PC-9 (cell line): ENCODE results near the gene C2CD4B.

Experiments used
- EZH2 ChIP-seq: fragments of 200-600 bp; sonication (generic); IDR thresholded peaks from 2 replicates; pipeline ENCODE4 v1.8.0; 2017; ENCODE audit warnings: antibody characterized with exemption, low read depth
- TF ChIP-seq, protein P1 (sequence below): fragments of 200-600 bp; sonication (generic); conservative IDR thresholded peaks from 2 replicates; pipeline ENCODE4 v1.6.1; 2017; ENCODE audit warnings: mixed run types, antibody characterized with exemption, mild to moderate bottlenecking, moderate library complexity

DNA sequence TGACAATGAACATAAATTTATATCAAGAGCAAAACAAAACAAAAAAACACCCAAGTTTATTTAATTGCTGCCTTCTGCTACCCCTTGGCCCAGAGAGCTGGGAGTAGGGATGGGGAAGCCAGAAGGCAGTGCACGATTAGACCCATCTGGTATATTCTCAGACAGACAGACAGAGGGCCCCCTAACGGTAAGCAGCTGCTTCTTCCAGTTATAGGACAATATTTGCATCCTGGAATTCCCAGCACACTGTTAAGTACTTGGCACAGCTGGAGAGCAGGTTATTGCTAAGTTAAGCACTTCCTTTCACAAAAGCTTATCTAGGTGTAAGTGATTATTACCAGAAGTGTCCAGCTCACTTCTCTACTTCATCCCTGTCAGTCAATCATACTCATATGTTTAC lies 39.3 kb downstream of the C2CD4B start:
- TF ChIP-seq, protein P1, sequence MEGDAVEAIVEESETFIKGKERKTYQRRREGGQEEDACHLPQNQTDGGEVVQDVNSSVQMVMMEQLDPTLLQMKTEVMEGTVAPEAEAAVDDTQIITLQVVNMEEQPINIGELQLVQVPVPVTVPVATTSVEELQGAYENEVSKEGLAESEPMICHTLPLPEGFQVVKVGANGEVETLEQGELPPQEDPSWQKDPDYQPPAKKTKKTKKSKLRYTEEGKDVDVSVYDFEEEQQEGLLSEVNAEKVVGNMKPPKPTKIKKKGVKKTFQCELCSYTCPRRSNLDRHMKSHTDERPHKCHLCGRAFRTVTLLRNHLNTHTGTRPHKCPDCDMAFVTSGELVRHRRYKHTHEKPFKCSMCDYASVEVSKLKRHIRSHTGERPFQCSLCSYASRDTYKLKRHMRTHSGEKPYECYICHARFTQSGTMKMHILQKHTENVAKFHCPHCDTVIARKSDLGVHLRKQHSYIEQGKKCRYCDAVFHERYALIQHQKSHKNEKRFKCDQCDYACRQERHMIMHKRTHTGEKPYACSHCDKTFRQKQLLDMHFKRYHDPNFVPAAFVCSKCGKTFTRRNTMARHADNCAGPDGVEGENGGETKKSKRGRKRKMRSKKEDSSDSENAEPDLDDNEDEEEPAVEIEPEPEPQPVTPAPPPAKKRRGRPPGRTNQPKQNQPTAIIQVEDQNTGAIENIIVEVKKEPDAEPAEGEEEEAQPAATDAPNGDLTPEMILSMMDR: peak; percentile 46
- TF ChIP-seq EZH2: no peak
